ENCODE data around the gene A2ML1. TPM values are rescaled to one million over a fixed set of nuclear protein-coding genes. Genes with fewer than 3 reads are reported as not detected.
"Not testable (repeated sequence)": the region's sequence is repeated elsewhere in the genome, so short reads cannot be mapped to it uniquely, and the experiment has no call there.

Gene A2ML1
- total RNA-seq, 1 donor from 2014 or later = 0.19 TPM

- TF ChIP-seq, protein P1, sequence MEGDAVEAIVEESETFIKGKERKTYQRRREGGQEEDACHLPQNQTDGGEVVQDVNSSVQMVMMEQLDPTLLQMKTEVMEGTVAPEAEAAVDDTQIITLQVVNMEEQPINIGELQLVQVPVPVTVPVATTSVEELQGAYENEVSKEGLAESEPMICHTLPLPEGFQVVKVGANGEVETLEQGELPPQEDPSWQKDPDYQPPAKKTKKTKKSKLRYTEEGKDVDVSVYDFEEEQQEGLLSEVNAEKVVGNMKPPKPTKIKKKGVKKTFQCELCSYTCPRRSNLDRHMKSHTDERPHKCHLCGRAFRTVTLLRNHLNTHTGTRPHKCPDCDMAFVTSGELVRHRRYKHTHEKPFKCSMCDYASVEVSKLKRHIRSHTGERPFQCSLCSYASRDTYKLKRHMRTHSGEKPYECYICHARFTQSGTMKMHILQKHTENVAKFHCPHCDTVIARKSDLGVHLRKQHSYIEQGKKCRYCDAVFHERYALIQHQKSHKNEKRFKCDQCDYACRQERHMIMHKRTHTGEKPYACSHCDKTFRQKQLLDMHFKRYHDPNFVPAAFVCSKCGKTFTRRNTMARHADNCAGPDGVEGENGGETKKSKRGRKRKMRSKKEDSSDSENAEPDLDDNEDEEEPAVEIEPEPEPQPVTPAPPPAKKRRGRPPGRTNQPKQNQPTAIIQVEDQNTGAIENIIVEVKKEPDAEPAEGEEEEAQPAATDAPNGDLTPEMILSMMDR (IDR thresholded peaks at IDR 0.05; ENCODE audit: unreplicated experiment) = no peak
- Mint-ChIP-seq H3K27me3 (no peaks in the 10 kb centered on the region), H3K4me1 (ENCODE audit: low read depth) (peaks cover 27% of the 10 kb centered on the region), H3K4me3 (ENCODE audit: low read depth) (no peak overlapping the region), H3K36me3 (ENCODE audit: insufficient read depth) (peaks cover 11% of the 10 kb centered on the region), H3K9me3 (ENCODE audit: low read depth) (no peaks in the 10 kb centered on the region), H3K27ac (no peak overlapping the region)
- no peak for DNase-seq (ENCODE audit: low spot score, unreplicated experiment)
These were observed 93.7 kb downstream of the A2ML1 start for GRCh38 chr12:8916154-8916553.

DNA sequence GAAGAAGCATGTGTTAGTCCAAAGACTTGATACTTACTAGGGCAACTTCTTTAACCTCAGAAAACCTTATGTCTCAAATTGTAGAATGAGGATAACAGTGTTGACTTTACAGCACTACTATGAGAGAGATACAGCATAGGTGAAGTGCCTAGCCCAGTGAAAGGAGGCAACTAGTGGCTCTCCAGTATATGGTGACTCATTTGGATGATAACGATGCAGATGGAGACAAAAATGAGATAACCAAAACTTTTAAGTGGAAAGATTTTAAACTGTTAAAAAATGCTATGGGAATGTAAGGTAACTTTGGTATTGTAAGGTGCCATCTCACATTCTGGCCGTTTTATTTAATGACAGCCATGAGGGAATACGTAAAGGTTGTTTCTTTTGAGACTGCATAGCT lies 94.6 kb downstream of the A2ML1 start:
- no peak for DNase-seq (ENCODE audit: low spot score, unreplicated experiment)
- peaks cover 21% of the 10 kb centered on the region for H3K4me1 Mint-ChIP-seq (ENCODE audit: low read depth)
- H3K27ac Mint-ChIP-seq = no peak overlapping the region
- no peaks in the 10 kb centered on the region for H3K27me3 Mint-ChIP-seq
- TF ChIP-seq, protein P1 (IDR thresholded peaks at IDR 0.05; ENCODE audit: unreplicated experiment) = no peak
- no peak overlapping the region for H3K4me3 Mint-ChIP-seq (ENCODE audit: low read depth)
- no peaks in the 10 kb centered on the region for H3K9me3 Mint-ChIP-seq (ENCODE audit: low read depth)
- H3K36me3 Mint-ChIP-seq (ENCODE audit: insufficient read depth) = peaks cover 15% of the 10 kb centered on the region

DNA sequence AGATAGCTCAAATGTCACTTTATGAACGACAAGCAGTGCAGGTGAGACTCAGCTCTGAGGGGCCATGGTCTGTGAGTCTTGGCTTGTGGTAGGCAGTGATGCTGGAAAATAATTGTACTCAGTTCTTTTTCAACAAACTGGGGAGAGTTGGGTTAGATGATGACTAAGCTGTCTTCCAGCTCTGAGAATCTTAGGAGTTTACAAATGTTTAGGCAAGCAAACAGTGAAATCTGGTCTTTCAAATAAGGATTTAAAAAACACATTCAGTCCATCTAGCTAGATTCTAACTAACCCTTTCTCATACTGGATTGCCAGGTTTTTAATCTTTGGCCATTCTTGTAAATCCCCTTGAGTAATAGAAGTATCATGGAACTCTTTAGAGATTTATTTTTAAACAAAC lies 95.3 kb downstream of the A2ML1 start:
- no peak overlapping the region for H3K27ac Mint-ChIP-seq
- no peak for DNase-seq (ENCODE audit: low spot score, unreplicated experiment)
- TF ChIP-seq, protein P1 (IDR thresholded peaks at IDR 0.05; ENCODE audit: unreplicated experiment) = no peak
- H3K4me1 Mint-ChIP-seq (ENCODE audit: low read depth) = peaks cover 14% of the 10 kb centered on the region
- no peak overlapping the region for H3K4me3 Mint-ChIP-seq (ENCODE audit: low read depth)
- no peaks in the 10 kb centered on the region for H3K9me3 Mint-ChIP-seq (ENCODE audit: low read depth)
- no peaks in the 10 kb centered on the region for H3K27me3 Mint-ChIP-seq
- H3K36me3 Mint-ChIP-seq (ENCODE audit: insufficient read depth) = peaks cover 21% of the 10 kb centered on the region

GRCh38 chr12:8919643-8920042 lies 97.2 kb downstream of the A2ML1 start:
- H3K27ac Mint-ChIP-seq; DNase-seq (ENCODE audit: low spot score, unreplicated experiment); H3K27me3 Mint-ChIP-seq; H3K4me1 Mint-ChIP-seq (ENCODE audit: low read depth); H3K9me3 Mint-ChIP-seq (ENCODE audit: low read depth); H3K4me3 Mint-ChIP-seq (ENCODE audit: low read depth): not testable (repeated sequence)
- H3K36me3 Mint-ChIP-seq (ENCODE audit: insufficient read depth) = peaks cover 30% of the 10 kb centered on the region

DNA sequence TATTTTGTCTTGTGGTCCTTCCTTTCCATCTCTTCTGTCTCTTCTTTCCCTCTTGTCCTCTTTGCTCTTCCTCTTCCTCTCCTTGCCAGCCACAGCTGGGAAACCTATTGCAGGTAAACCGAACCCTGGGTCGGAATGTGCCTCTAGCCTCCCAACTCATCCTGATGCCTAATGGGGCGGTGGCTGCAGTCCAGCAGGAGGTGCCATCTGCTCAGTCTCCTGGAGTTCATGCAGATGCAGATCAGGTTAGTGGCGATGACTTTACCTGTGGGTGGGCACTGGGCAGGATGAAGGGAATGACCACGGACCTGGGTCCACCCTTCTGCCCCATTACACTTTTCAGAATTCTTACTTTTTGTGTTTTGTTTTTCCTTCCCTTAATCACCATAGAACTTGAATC lies 100.1 kb downstream of the A2ML1 start:
- Mint-ChIP-seq H3K27ac (no peak overlapping the region), H3K4me1 (ENCODE audit: low read depth) (no peaks in the 10 kb centered on the region), H3K9me3 (ENCODE audit: low read depth) (no peaks in the 10 kb centered on the region), H3K4me3 (ENCODE audit: low read depth) (no peak overlapping the region), H3K36me3 (ENCODE audit: insufficient read depth) (peaks cover 30% of the 10 kb centered on the region), H3K27me3 (no peaks in the 10 kb centered on the region)
- no peak for DNase-seq (ENCODE audit: low spot score, unreplicated experiment)
- TF ChIP-seq, protein P1 (IDR thresholded peaks at IDR 0.05; ENCODE audit: unreplicated experiment) = no peak

Other genes starting within 250 kb of the A2ML1 start
- not detected in 2 replicates for gene AICDA, start 209.8 kb upstream of the A2ML1 start, total RNA-seq
- not detected in 2 replicates for gene MFAP5, start 159.8 kb upstream of the A2ML1 start, total RNA-seq
- gene RIMKLB, start 124.6 kb upstream of the A2ML1 start, total RNA-seq = 143 and 154 TPM in 2 replicates
- 200 and 209 TPM in 2 replicates for gene PHC1, start 91.9 kb downstream of the A2ML1 start, total RNA-seq
- gene M6PR, start 127.0 kb downstream of the A2ML1 start, total RNA-seq = 189 and 200 TPM in 2 replicates
- 7.4 and 8.0 TPM in 2 replicates for gene KLRG1, start 166.9 kb downstream of the A2ML1 start, total RNA-seq

All from progenitor cell of endocrine pancreas (in vitro differentiated cells).